ENCODE data around the gene CD68.

The CD68 gene

DNA sequence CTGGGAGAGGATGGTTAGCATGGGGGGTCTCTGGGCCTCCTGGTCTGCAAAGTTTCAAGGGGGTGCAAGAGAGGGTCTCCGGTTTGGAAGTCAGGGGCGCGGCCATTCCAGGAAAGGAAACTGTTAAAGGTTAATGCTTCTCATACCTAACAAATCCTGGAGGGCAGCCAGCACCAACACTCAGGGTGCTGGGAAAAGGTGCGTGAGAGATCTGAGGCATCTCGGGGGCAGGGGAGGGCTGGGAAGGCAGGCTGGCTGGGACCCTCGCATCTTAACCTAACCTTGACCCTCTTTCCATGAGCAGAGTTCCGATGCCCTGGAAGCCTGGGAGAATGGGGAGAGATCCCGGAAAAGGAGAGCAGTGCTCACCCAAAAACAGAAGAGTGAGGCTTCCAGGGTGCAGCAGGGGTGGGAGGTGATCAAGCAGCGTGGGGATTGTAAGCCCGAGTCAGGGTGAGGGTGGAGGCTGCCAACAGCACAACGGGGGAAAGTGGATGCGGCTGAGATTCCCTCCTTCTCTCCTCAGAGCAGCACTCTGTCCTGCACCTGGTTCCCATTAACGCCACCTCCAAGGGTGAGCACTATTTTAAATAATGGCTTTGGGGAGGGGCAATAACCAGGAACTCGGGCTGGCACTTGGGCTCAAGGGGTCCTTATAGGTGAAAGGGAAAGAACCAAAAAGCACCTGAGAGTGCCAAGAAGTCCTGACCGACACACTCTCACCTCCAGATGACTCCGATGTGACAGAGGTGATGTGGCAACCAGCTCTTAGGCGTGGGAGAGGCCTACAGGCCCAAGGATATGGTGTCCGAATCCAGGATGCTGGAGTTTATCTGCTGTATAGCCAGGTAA, 19.9 kb upstream of the CD68 start:
- no peak for DNase-seq

GRCh38 chr17:7560172-7561027, 19.0 kb upstream of the CD68 start:
- DNase-seq = no peak

GRCh38 chr17:7561028-7561575, 18.3 kb upstream of the CD68 start:
- DNase-seq = no peak

GRCh38 chr17:7561589-7562207, 17.7 kb upstream of the CD68 start, which contains the start of gene SENP3:
SENP3 (plus strand) TSS chr17:7561919; CDS start chr17:7563077, 1,158 bp downstream.
- DNase-seq = no peak

DNA sequence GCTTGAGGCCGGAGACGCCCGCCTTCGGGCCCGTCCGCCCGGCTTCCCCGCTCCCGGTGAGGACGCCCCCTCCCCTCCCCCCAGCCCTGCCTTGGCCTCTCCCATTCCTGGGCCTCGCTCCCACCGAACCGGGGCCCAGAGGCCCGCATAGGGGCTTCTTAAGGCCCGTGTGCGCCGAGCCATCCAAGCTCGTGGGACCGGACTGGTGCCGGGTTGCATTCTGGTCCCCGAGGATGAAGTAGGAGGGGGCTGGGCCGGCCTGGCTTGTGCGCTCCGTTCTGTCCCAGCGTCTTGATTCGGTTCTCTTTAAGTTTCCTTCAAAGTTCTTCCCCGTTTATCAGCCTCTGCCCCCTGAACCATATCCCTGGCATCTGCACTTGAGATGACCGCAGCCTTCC, 17.2 kb upstream of the CD68 start:
- no peak for DNase-seq

DNA sequence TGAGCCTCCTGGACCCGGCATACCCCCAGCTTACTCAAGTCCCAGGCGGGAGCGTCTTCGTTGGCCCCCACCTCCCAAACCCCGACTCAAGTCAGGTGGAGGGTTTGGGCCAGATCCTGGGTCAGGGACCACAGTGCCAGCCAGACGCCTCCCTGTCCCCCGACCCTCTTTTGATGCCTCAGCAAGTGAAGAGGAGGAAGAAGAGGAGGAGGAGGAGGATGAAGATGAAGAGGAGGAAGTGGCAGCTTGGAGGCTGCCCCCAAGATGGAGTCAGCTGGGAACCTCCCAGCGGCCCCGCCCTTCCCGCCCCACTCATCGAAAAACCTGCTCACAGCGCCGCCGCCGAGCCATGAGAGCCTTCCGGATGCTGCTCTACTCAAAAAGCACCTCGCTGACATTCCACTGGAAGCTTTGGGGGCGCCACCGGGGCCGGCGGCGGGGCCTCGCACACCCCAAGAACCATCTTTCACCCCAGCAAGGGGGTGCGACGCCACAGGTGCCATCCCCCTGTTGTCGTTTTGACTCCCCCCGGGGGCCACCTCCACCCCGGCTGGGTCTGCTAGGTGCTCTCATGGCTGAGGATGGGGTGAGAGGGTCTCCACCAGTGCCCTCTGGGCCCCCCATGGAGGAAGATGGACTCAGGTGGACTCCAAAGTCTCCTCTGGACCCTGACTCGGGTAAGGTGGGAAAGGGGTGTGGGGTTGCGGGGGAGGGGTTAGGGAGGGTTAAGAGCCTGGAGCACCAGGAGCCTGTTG, 16.1 kb upstream of the CD68 start:
- DNase-seq = no peak

DNA sequence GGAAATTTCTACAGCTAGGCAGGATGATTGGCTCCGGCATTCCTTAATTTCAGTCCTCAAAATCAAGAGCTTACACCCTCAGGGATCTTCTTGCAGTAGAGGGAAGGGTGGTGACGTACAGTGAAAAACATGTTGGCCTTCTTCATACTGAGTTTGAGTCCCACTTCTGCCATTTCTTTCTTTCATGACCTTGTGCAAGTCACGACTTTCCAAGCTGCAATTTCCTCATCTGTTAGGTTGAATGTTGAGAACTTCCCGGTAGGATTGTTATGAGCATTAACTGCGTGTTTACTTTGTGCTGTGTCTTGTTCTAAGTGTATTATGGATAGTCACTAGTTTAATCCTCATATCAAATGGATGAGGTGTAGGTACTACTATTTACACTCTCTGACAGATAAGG, 9.9 kb upstream of the CD68 start:
- no peak for DNase-seq

GRCh38 chr17:7570351-7570750, 9.1 kb upstream of the CD68 start:
- DNase-seq = no peak

DNA sequence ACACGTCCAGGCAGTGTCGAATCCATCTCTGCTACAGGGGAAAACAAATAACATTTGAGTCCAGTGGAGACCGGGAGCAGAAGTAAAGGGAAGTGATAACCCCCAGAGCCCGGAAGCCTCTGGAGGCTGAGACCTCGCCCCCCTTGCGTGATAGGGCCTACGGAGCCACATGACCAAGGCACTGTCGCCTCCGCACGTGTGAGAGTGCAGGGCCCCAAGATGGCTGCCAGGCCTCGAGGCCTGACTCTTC, 7.2 kb upstream of the CD68 start:
- no peak for DNase-seq

DNA sequence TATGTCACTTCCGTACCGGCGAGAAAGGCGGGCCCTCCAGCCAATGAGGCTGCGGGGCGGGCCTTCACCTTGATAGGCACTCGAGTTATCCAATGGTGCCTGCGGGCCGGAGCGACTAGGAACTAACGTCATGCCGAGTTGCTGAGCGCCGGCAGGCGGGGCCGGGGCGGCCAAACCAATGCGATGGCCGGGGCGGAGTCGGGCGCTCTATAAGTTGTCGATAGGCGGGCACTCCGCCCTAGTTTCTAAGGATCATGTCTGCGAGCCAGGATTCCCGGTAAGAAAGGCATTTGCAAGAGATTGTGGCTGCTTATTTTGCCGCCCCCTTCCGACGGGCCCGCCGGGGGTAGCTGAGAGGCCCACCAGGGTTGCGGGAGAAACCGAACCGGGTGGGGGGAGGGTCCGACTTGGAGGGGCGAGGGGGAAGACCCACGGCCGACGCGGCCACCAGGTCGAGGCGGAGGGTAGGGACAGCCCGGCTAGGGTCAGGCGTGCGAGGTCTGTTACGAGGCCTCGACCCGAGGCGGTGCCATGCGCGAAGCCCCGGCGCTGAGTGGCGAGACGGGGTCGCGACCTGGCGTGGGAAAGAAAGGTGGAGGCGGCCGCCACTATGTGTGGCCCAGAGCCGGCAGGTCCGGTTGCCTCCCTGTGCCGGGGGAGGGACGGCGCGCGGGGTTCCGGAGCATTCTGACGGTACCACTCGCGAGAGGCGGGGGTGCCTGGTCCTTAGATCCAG, 6.7 kb upstream of the CD68 start:
- peak; percentile 69 for DNase-seq

DNA sequence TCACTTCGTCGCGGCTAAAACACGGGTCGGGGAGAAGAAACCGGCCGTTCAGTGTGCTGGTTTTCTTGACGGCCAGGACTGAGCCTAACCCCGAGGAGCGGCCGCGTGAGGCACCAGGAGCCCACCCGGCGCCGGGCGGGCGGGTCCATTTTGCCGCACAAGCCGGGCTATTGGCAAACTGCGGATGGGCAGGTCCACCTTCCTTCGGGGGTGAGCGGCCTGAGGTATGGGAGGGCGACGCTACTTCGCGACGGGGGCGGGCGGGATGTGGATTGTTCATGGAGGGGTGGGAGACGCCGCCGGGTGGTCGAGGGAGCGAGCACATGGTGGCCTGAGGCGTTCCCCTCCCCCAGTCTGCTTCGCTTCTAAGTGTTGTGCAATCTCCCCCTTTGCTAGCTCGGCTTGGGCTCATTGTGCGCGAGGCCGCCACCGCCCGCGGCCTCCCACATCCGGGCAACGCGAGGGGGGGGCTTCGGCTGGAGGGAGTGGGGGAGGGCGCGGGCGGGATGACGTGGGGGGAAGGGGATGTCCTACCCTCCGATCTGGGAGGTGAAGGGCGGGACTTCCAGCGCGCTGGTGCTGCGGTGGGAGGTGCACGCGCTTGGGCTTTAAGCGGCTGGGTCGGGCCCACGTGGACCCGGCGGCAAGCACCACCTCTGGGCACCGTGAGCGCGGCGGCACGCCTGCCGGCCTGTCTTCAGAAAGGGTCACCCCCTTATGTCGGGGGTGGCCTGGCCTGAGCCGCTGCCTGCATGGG, 5.9 kb upstream of the CD68 start:
- DNase-seq = no peak

DNA sequence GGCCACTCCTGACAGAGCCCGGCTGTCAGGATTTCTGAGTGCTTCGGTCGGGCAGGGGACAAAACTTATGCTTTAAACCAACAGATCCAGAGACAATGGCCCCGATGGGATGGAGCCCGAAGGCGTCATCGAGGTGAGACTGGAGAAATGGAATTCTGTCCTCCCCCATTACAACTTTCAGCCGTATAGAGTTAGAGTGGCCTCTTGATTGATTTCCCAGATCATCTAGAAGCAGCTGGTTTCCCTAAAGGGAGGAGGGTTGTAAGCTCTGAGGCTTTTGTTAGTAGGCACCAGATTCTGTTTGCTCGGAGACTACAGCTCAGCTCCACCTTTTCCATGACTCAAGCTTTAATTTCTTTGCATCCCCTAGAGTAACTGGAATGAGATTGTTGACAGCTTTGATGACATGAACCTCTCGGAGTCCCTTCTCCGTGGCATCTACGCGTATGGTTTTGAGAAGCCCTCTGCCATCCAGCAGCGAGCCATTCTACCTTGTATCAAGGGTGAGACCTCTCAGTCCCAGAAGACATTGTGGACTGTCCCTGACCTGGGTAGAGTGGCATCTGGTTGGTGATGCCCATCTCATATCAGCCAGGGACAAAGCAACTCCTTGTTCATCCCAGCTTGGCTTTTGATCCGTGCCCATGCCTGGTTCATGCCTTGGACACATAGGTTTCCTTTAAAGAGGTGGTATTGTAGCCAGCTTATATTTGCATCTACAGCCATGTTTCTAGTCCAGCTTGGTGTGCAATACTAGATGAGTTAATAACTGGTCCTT, 5.1 kb upstream of the CD68 start:
- no peak for DNase-seq

DNA sequence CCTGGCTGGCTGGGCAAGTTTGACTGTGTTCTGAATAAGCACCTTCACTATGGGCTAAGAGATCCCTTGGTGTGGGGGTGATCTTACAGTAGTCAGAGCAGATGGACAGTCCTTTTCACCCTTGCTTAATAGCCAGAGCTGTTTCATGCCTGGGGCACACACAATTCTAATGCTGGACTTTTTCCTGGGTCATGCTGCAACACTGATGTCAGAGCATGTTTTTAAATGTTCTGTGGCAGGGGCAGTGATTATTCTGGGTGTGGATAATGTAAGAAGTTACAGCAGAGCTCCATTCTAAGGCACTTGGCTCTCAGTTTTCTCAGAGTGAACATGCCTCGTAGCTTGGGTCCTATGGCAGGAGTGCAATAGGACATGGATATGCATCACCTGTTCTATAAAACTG, 4.0 kb upstream of the CD68 start:
- DNase-seq = no peak

GRCh38 chr17:7575959-7576358, 3.5 kb upstream of the CD68 start:
- DNase-seq = no peak

DNA sequence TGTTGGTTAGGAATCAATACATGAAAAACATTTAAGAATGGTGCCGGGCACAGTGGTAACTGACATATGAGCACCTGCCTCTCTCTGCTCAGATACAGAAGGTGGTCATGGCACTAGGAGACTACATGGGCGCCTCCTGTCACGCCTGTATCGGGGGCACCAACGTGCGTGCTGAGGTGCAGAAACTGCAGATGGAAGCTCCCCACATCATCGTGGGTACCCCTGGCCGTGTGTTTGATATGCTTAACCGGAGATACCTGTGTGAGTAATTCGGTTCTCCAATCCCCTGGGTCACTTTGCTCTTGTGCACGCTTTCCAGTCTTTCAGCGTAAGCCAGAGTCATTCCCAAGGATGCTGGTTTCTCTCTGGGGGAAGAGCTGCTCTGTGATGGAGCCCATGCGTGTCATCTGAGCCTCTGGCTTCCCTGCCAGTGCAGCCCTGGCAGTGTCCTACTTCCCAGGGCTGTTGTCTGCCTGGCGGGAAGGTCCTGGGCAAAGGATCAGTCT, 3.0 kb upstream of the CD68 start:
- no peak for DNase-seq

- no peak for DNase-seq
Measured at GRCh38 chr17:7577327-7578199, 1.9 kb upstream of the CD68 start.

DNA sequence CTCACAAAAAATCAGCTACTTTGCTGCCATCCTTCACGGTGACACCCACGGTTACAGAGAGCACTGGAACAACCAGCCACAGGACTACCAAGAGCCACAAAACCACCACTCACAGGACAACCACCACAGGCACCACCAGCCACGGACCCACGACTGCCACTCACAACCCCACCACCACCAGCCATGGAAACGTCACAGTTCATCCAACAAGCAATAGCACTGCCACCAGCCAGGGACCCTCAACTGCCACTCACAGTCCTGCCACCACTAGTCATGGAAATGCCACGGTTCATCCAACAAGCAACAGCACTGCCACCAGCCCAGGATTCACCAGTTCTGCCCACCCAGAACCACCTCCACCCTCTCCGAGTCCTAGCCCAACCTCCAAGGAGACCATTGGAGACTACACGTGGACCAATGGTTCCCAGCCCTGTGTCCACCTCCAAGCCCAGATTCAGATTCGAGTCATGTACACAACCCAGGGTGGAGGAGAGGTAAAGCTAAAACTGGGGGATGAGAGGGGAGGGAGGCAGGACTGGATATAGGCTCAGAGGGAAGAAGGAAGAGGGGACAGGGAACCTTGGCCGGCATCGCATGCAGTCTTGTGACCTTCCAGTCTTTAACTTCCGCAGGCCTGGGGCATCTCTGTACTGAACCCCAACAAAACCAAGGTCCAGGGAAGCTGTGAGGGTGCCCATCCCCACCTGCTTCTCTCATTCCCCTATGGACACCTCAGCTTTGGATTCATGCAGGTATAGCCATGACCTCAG, 581 bp downstream of the CD68 start:
- no peak for DNase-seq
